Pancreas (tissue), 10 donors: ENCODE measurements around the gene UBAP2L. TPM values are rescaled to one million over a fixed set of nuclear protein-coding genes. Genes with fewer than 3 reads are reported as not detected.
"Not testable (repeated sequence)": the region's sequence is repeated elsewhere in the genome, so short reads cannot be mapped to it uniquely, and the experiment has no call there.

Experiments used
- ATAC-seq, 4 donors: fragments of 200-7000 bp; cut with Tn5 transposase; one replicate each; pipeline versions ENCODE4 v1.8.0 to v1.9.1; 2020; ENCODE audit warnings: mild to moderate bottlenecking in 4 of 4, moderate library complexity in 4 of 4
- DNase-seq, 6 donors: peaks; one replicate each; pipeline ENCODE4 v3.0.0-alpha.2; 2020
- FAIRE-seq: peaks from 2 replicates; lab custom pipeline; 2012; peaks lifted over from hg19 to GRCh38; lab: Jason Lieb, UNC
- H3K27ac ChIP-seq, 4 donors: fragments of 200-600 bp; sonication (generic); 1 replicate in 3 of 4; 2 replicates in 1 of 4; pipeline versions ENCODE4 v1.5.0 to v1.8.0; 2020
- H3K27me3 ChIP-seq, 4 donors: fragments of 200-600 bp; one replicate each; pipeline ENCODE4 v1.8.0; 2021
- H3K36me3 ChIP-seq, 3 donors: fragments of 200-600 bp; sonication (generic) in 1 of 3; one replicate each; pipeline versions ENCODE4 v1.5.0 to v1.8.0; 2020 to 2021
- H3K4me1 ChIP-seq, 3 donors: fragments of 200-600 bp; one replicate each; pipeline ENCODE4 v1.8.0; 2021
- H3K4me3 ChIP-seq, 4 donors: fragments of 200-600 bp; sonication (generic) in 2 of 4; one replicate each; pipeline versions ENCODE4 v1.5.0 to v1.8.0; 2020 to 2021
- H3K9me3 ChIP-seq, 4 donors: fragments of 200-600 bp; one replicate each; pipeline ENCODE4 v1.8.0; 2021
- CTCF ChIP-seq, 4 donors: fragments of 200-600 bp; sonication (generic) in 3 of 4; IDR thresholded peaks; one replicate each; pipeline versions ENCODE4 v1.5.0 to v1.8.0; 2021; ENCODE audit warnings: antibody characterized with exemption in 4 of 4
- WGBS, 2 donors: extraction: QIAGEN DNeasy Blood & Tissue Kit; methylation state at CpG; one replicate each; pipeline ENCODE4 v1.1.7; 2013; 5-methylcytosine and 5-hydroxymethylcytosine counted together
- intact Hi-C, 3 donors: fragments of 100-400 bp; cut with DNase I; formaldehyde crosslinking; loops; one replicate each; pipeline versions ENCODE4 v1.11.1 to v1.14.2; 2022
- polyA plus RNA-seq, 2 donors: library from polyadenylated mRNA; stranded (reverse); fragments of 200-250 nt; gene quantifications; one replicate each; pipeline ENCODE4 v1.2.3, GENCODE V29; 2013
- total RNA-seq, 6 donors: library from RNA; stranded (reverse); fragmentation: NEBNext Ultra II Directional in 4 of 6; extraction: Animal tissue kit (Norgen Biotek cat#: 25700) in 4 of 6; gene quantifications; one replicate each; pipeline versions ENCODE4 v1.2.1 to v1.2.4, GENCODE V29; 2021 to 2023
- donor health status: healthy with polysubstance abuse.
- donor health status: DM: no; HTN: no; CAD: no; lungs with moderate emphysema.
- donor health status: DM: no; HTN: no; CAD: no.
- donor health status: control.
- donor health status: control.
- donor health status: Bipolar disorder and iron deficiency.
- donor health status: DM: yes; HTN: yes; CAD: no.
- donor health status: DM: no; HTN: no; CAD: no.
- donor health status: DM: no; HTN: no; CAD: no.
- donor health status: DM: yes; HTN: yes; CAD: no.

UBAP2L gene
- total and polyA plus RNA-seq, 8 donors = 32.7 to 69.8 (median 50.8) TPM

- 90 to 96% methylated on average over 7 of the region's 7 CpGs for WGBS, 2 donors
- Histone ChIP-seq H3K4me1 (peaks cover 0 to 6% (median 0%) of the 10 kb centered on the region in 3 donors), H3K27ac (no peak overlapping the region), H3K9me3 (no peaks in the 10 kb centered on the region), H3K27me3 (no peaks in the 10 kb centered on the region), H3K4me3 (no peak overlapping the region), H3K36me3 (peaks cover 0 to 10% (median 0%) of the 10 kb centered on the region in 3 donors)
- FAIRE-seq = no peak
- TF ChIP-seq CTCF (IDR thresholded peaks at IDR 0.05) = no peak
- DNase-seq = no peak
- ATAC-seq = no peak
- intact Hi-C loops = no loop called here
Measured at GRCh38 chr1:154276797-154277196, 56.0 kb downstream of the UBAP2L start.

- H3K4me3 ChIP-seq, DNase-seq, intact Hi-C loops, H3K9me3 ChIP-seq, H3K4me1 ChIP-seq, H3K27me3 ChIP-seq, ATAC-seq, H3K36me3 ChIP-seq, H3K27ac ChIP-seq, FAIRE-seq: not testable (repeated sequence)
- 78 to 88% methylated on average over 15 to 28 of the region's 30 CpGs for WGBS, 2 donors
Measured at GRCh38 chr1:154287591-154287990, 66.8 kb downstream of the UBAP2L start.

GRCh38 chr1:154288661-154289060 lies 67.9 kb downstream of the UBAP2L start:
- FAIRE-seq = no peak
- H3K4me3 ChIP-seq = no peak overlapping the region
- 46 to 64% methylated on average over 3 of the region's 3 CpGs for WGBS, 2 donors

GRCh38 chr1:154290921-154291320 lies 70.2 kb downstream of the UBAP2L start:
- TF ChIP-seq CTCF (IDR thresholded peaks at IDR 0.05) = no peak
- H3K4me3 ChIP-seq = no peak overlapping the region
- H3K9me3 ChIP-seq = peaks cover 0 to 4% (median 0%) of the 10 kb centered on the region in 4 donors
- ATAC-seq (no peak), FAIRE-seq (no peak), DNase-seq (no peak)
- no peak overlapping the region for H3K27ac ChIP-seq
- 69 to 80% methylated on average over 1 of the region's 1 CpG for WGBS, 2 donors
- H3K27me3 ChIP-seq = no peaks in the 10 kb centered on the region
- intact Hi-C loops = no loop called here
- no peaks in the 10 kb centered on the region for H3K4me1 ChIP-seq
- no peaks in the 10 kb centered on the region for H3K36me3 ChIP-seq

More at GRCh38 chr1:154288661-154289060, 67.9 kb downstream of the UBAP2L start:
- Histone ChIP-seq H3K9me3 (no peaks in the 10 kb centered on the region), H3K36me3 (no peaks in the 10 kb centered on the region), H3K4me1 (no peaks in the 10 kb centered on the region), H3K27ac (no peak overlapping the region), H3K27me3 (no peaks in the 10 kb centered on the region)
- TF ChIP-seq CTCF (IDR thresholded peaks at IDR 0.05) = no peak
- ATAC-seq = no peak
- DNase-seq = no peak
- intact Hi-C loops = no loop called here

- Histone ChIP-seq H3K4me1 (no peaks in the 10 kb centered on the region), H3K4me3 (no peak overlapping the region), H3K36me3 (no peaks in the 10 kb centered on the region), H3K27ac (no peak overlapping the region), H3K27me3 (no peaks in the 10 kb centered on the region), H3K9me3 (peaks cover 0 to 4% (median 0%) of the 10 kb centered on the region in 4 donors)
- no peak for ATAC-seq
- no peak for DNase-seq
- no peak for TF ChIP-seq CTCF (IDR thresholded peaks at IDR 0.05)
- FAIRE-seq = no peak
- intact Hi-C loops = no loop called here
- WGBS, 2 donors = 68 to 75% methylated on average over 8 of the region's 8 CpGs
Measured at GRCh38 chr1:154295408-154296235, 74.9 kb downstream of the UBAP2L start.
